ENCODE results near the gene RBM12.

RBM12 gene

GRCh38 chr20:35700625-35701148, 36.0 kb upstream of the RBM12 start:
- peak overlapping the region; percentile 90; the same call in 1 of the 2 replicates for H3K9ac ChIP-seq (ENCODE audit: low read length)
- peak overlapping the region; percentile 87 for H3K4me3 ChIP-seq (ENCODE audit: low read depth, low read length, poor library complexity, severe bottlenecking)
- H3K27me3 ChIP-seq (ENCODE audit: insufficient read depth, low read length) = no peaks in the 10 kb centered on the region
- H3K9me3 ChIP-seq (ENCODE audit: low read length) = no peaks in the 10 kb centered on the region
- H3K27ac ChIP-seq (ENCODE audit: low read depth, low read length, poor library complexity, severe bottlenecking) = peak overlapping the region; percentile 76
- no peaks in the 10 kb centered on the region for H4K20me1 ChIP-seq (ENCODE audit: insufficient read depth, low read length)
- no peak overlapping the region for H2AFZ ChIP-seq (ENCODE audit: low read length)
- H3K36me3 ChIP-seq (ENCODE audit: insufficient read depth, low read length) = peaks cover 50% of the 10 kb centered on the region
- peaks cover 40% of the 10 kb centered on the region for H3F3A ChIP-seq (ENCODE audit: insufficient read depth, low read length)
- peak overlapping the region; percentile 99 for H3K4me2 ChIP-seq (ENCODE audit: low read length)
- H3K9me2 ChIP-seq (ENCODE audit: low read depth, low read length) = no peaks in the 10 kb centered on the region
- peaks cover 29% of the 10 kb centered on the region for H3K4me1 ChIP-seq (ENCODE audit: insufficient read depth, low read length, severe bottlenecking)
- no peaks in the 10 kb centered on the region; the same call in 1 of the 2 replicates for H3K79me2 ChIP-seq (ENCODE audit: insufficient read depth, low read length)
- TF ChIP-seq CTCF (IDR thresholded peaks at IDR 0.05; ENCODE audit: low read length) (no peak), EZH2 (IDR thresholded peaks at IDR 0.05; ENCODE audit: borderline replicate concordance, low read length) (no peak)

- no peak for TF ChIP-seq CTCF (IDR thresholded peaks at IDR 0.05; ENCODE audit: low read length)
- no peak for TF ChIP-seq EZH2 (IDR thresholded peaks at IDR 0.05; ENCODE audit: borderline replicate concordance, low read length)
- no peak overlapping the region for H2AFZ ChIP-seq (ENCODE audit: low read length)
These were observed 35.4 kb upstream of the RBM12 start for GRCh38 chr20:35699957-35700624.

GRCh38 chr20:35699127-35699956, 34.6 kb upstream of the RBM12 start, which contains the start of the genes NFS1 and ROMO1:
TSS of gene NFS1 (minus strand) at chr20:35699352. CDS start at chr20:35699288, 64 bp downstream.
TSS of gene ROMO1 (plus strand) at chr20:35699405. CDS start at chr20:35699633, 228 bp downstream.
- no peaks in the 10 kb centered on the region for H3K27me3 ChIP-seq (ENCODE audit: insufficient read depth, low read length)
- no peaks in the 10 kb centered on the region for H3K9me2 ChIP-seq (ENCODE audit: low read depth, low read length)
- H3K9me3 ChIP-seq (ENCODE audit: low read length) = no peaks in the 10 kb centered on the region
- no peaks in the 10 kb centered on the region; the same call in 1 of the 2 replicates for H3K79me2 ChIP-seq (ENCODE audit: insufficient read depth, low read length)
- peaks cover 45% of the 10 kb centered on the region for H3K36me3 ChIP-seq (ENCODE audit: insufficient read depth, low read length)
- H3F3A ChIP-seq (ENCODE audit: insufficient read depth, low read length) = peaks cover 28% of the 10 kb centered on the region
- H3K4me2 ChIP-seq (ENCODE audit: low read length) = peak within 1 kb of the TSS; percentile 99
- peaks cover 29% of the 10 kb centered on the region for H3K4me1 ChIP-seq (ENCODE audit: insufficient read depth, low read length, severe bottlenecking)
- no peak for TF ChIP-seq EZH2 (IDR thresholded peaks at IDR 0.05; ENCODE audit: borderline replicate concordance, low read length)
- TF ChIP-seq CTCF (IDR thresholded peaks at IDR 0.05; ENCODE audit: low read length) = peak; percentile 14; the same call in 1 of the 2 replicates
- H3K9ac ChIP-seq (ENCODE audit: low read length) = peak within 1 kb of the TSS; percentile 90
- H3K27ac ChIP-seq (ENCODE audit: low read depth, low read length, poor library complexity, severe bottlenecking) = peak within 1 kb of the TSS; percentile 76
- H4K20me1 ChIP-seq (ENCODE audit: insufficient read depth, low read length) = no peaks in the 10 kb centered on the region
- peak within 1 kb of the TSS; percentile 60; the same call in 1 of the 2 replicates for H2AFZ ChIP-seq (ENCODE audit: low read length)
- H3K4me3 ChIP-seq (ENCODE audit: low read depth, low read length, poor library complexity, severe bottlenecking) = peak within 1 kb of the TSS; percentile 87

More at GRCh38 chr20:35699957-35700624, 35.4 kb upstream of the RBM12 start:
- Histone ChIP-seq H3K27me3 (ENCODE audit: insufficient read depth, low read length) (no peaks in the 10 kb centered on the region), H3K9me2 (ENCODE audit: low read depth, low read length) (no peaks in the 10 kb centered on the region), H3K9ac (ENCODE audit: low read length) (peak overlapping the region; percentile 90), H3K79me2 (ENCODE audit: insufficient read depth, low read length) (no peaks in the 10 kb centered on the region; the same call in 1 of the 2 replicates), H3F3A (ENCODE audit: insufficient read depth, low read length) (peaks cover 35% of the 10 kb centered on the region), H3K4me1 (ENCODE audit: insufficient read depth, low read length, severe bottlenecking) (peaks cover 29% of the 10 kb centered on the region), H3K4me3 (ENCODE audit: low read depth, low read length, poor library complexity, severe bottlenecking) (peak overlapping the region; percentile 87), H3K27ac (ENCODE audit: low read depth, low read length, poor library complexity, severe bottlenecking) (peak overlapping the region; percentile 76), H3K9me3 (ENCODE audit: low read length) (no peaks in the 10 kb centered on the region), H3K36me3 (ENCODE audit: insufficient read depth, low read length) (peaks cover 50% of the 10 kb centered on the region), H3K4me2 (ENCODE audit: low read length) (peak overlapping the region; percentile 99), H4K20me1 (ENCODE audit: insufficient read depth, low read length) (no peaks in the 10 kb centered on the region)
